GM18951 (cell line): ENCODE data around the gene TBC1D24.

Experiments
- POLR2A ChIP-seq: IDR thresholded peaks from 4 replicates; pipeline ENCODE4 v1.6.1; 2011; ENCODE audit warnings: mild to moderate bottlenecking; ENCODE audit not compliant: insufficient read length, insufficient read depth; ENCODE audit errors: extremely low read depth
- in situ Hi-C: fragments of 300-500 bp; cut with MboI; formaldehyde crosslinking; loops from one replicate; pipeline ENCODE4 v1.12.0; 2022; ENCODE audit warnings: low sequenced_read_pairs, mixed read lengths, inconsistent platforms; ENCODE audit not compliant: unreplicated experiment

The TBC1D24 gene

DNA sequence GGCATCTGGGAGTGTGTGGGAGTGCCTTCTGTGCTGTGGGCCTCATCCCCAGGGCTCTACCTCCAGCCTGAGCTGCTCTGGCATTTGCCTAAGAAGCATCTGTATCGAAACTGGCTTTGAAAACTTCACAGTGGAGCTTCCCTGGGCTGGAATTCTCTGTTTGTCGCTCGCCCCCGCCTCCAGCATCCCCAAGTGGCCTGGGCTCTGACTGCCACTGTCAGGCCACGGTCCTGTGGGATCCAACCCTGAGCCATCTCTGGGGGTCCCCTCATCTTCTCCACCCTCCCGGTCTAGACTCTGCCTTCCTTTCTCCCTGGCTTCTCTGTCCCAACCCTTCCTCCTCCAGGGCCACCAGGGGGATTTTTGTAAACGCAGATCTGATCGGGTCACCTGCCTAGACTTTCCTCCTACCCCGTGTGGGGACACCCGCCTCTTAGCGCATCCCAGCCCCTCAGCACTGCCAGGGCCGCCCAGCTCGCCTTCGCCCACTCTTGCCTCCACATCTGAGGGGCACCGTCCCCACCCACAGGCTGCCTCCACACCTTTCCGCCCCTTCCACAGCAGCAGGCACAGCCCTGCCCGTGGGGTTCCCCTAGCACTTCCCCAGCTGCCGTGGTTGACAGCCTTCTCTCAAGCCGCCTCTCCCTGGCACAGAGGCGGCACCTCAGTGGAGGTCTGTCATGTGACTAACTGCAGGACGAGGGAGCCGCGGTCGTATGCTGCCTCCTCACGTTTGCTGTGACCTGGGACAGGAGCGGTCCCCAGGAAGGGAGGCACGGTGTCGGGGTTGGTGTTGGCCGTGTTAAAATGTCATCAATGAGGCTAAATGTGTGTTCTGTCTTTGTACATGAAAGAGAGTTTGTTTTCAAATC is 12.0 kb downstream of the TBC1D24 start:
- in situ Hi-C loops: no loop called here
- peak; percentile 23 for TF ChIP-seq POLR2A

GRCh38 chr16:2487517-2487842 is 12.6 kb downstream of the TBC1D24 start:
- TF ChIP-seq POLR2A: no peak
- in situ Hi-C loops: no loop called here

- no peak for TF ChIP-seq POLR2A
- in situ Hi-C loops: no loop called here
Measured at GRCh38 chr16:2487903-2488531, 13.1 kb downstream of the TBC1D24 start.

DNA sequence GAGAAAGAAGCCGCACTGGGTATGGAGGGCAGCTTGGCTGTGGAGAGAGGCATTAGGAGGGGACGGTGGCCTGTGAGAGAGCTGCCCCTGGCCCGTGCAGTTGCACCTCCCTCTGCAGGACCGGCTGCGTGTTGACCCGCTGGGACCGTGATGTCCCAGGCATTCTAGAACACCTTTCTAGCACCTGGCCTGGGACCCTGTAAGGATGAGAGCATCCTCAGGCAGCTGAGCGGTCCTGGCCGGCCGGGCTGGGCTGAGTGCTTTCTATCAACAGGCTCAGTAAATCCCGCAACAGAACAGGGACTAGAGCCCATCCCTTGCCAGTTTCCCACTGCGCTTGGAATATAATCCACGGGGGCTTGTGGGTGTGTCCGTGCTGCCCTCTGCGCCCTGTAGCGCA is 14.7 kb downstream of the TBC1D24 start:
- in situ Hi-C loops: no loop called here
- no peak for TF ChIP-seq POLR2A

- TF ChIP-seq POLR2A: no peak
- in situ Hi-C loops: no loop called here
Measured at GRCh38 chr16:2490190-2491105, 15.5 kb downstream of the TBC1D24 start.

DNA sequence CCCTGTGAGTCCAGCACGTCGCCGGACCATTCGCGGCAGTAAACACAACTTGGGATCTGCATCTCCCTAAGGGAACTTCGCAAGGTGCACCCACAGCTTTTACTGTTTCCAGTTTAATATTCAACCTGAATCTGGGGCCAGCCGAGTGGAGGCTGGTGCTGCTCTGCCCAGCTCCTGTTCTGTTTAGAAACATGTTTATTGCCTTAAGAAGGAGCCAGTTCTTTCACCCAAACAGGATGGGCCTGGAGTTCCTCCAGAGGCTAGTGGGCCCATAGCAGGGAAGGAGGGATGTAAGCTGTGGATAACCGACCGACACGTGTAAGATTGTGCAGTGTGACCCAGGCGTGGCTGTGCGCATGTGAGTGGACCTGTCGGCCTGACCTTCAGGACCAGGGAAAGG is 17.4 kb downstream of the TBC1D24 start:
- in situ Hi-C loops: no loop called here
- TF ChIP-seq POLR2A: no peak

DNA sequence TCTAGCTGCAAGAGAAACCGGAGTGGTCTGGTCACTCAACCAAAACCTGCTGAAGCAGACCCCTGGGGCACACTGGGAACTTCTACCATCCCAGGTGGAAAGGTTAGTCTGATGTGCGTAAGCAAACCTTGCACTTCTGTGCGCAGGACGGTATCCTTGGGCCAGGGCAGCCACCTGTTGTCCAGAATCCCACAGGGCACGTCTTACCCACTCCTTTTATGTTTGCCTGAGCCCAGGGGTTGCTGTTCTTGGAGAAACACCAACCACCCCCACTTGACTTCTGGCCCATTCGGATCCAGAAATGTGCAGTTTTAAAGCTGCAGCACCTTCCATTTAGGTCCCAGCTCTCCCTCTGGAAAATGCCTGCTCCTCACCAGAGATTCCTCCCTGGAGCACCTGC is 18.7 kb downstream of the TBC1D24 start:
- no peak for TF ChIP-seq POLR2A

DNA sequence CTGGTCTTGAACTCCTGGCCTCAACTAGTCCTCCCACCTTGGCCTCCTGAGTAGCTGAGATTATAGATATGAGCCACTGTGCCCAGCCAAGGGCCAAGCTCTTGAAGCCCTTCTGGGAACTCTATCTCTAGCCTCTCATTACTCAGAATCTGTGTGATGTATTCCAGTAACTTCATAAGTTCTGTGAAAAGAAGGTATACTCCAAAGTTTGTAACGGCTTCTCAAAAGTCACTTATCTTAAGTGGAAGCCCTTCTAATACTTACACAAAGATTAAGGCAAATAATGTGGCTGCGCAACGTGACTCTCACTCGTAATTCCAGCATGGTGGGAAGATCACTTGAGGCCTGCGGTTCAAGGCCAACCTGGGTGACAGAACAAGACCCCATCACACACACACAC is 19.7 kb downstream of the TBC1D24 start:
- no peak for TF ChIP-seq POLR2A
- in situ Hi-C loops: no loop called here

More for the DNA sequence above, 18.7 kb downstream of the TBC1D24 start:
- in situ Hi-C loops: no loop called here

- no peak for TF ChIP-seq POLR2A
- in situ Hi-C loops: no loop called here
Measured at GRCh38 chr16:2495041-2495440, 20.1 kb downstream of the TBC1D24 start.

DNA sequence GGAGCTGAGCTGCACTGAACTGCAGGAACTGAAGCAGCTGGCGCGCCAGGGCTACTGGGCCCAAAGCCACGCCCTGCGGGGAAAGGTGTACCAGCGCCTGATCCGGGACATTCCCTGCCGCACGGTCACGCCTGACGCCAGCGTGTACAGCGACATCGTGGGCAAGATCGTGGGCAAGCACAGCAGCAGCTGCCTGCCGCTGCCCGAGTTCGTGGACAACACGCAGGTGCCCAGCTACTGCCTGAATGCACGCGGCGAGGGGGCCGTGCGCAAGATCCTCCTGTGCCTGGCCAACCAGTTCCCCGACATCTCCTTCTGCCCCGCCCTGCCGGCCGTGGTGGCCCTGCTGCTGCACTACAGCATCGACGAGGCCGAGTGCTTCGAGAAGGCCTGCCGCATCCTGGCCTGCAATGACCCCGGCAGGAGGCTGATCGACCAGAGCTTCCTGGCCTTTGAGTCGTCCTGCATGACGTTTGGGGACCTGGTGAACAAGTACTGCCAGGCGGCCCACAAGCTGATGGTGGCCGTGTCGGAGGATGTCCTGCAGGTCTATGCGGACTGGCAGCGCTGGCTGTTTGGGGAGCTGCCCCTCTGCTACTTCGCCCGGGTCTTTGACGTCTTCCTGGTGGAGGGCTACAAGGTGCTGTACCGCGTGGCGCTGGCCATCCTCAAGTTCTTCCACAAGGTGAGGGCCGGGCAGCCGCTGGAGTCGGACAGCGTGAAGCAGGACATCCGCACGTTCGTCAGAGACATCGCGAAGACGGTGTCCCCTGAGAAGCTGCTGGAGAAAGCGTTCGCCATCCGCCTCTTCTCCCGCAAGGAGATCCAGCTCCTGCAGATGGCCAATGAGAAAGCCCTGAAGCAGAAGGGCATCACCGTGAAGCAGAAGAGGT is 21.5 kb downstream of the TBC1D24 start:
- in situ Hi-C loops: no loop called here
- no peak for TF ChIP-seq POLR2A

DNA sequence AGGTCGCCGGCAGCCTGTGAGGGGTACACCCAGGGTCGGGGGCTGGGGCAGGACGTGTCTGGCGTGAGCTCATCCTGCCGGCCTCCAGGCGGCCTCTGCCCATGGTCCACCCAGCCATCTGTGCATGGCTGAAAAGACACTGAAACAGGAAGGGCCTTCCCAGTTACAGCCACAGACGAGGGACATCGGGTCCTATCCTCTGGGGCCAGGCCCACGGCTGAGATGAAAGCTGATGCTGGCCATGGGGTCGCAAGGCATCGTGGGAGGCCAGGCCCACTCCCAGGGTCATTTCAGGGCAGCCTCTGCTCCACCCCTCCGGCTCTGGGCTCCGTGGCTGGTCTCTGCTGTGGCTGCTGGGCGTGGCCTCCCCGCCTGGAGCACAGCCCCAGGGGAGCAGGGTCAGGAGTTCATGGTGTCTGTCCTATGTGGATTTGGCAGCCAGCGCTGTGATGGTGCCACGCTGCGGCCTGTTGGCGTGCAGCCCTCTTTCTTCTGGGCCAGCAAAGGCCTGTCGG is 22.2 kb downstream of the TBC1D24 start:
- in situ Hi-C loops: no loop called here
- no peak for TF ChIP-seq POLR2A
